Brain microvascular endothelial cell (primary cell): Measurements from ENCODE around the gene PMAIP1.

ENCODE experiments used
- DNase-seq: peaks from one replicate; pipeline ENCODE4 v3.0.0-alpha.2; 2020
- H3K27ac ChIP-seq: fragments of 250-450 bp; sonication (Bioruptor Pico); 2 replicates; pipeline ENCODE4 v1.5.1; 2020; ENCODE audit warnings: mild to moderate bottlenecking, moderate library complexity
- H3K27me3 ChIP-seq: fragments of 250-450 bp; sonication (Bioruptor Pico); replicated peaks from 2 replicates; pipeline ENCODE4 v1.5.1; 2020; ENCODE audit warnings: mild to moderate bottlenecking
- H3K36me3 ChIP-seq: fragments of 250-450 bp; sonication (Bioruptor Pico); replicated peaks from 2 replicates; pipeline ENCODE4 v1.5.1; 2020; ENCODE audit warnings: mild to moderate bottlenecking
- H3K4me3 ChIP-seq: 2 replicates; pipeline ENCODE4 v1.5.1; 2011; ENCODE audit warnings: low read depth, mild to moderate bottlenecking, control low read depth, low read length, moderate library complexity
- in situ Hi-C: cut with HindIII; loops from 2 replicates; pipeline ENCODE4 v1.10.0; 2017; ENCODE audit warnings: low sequenced_read_pairs, low pct_ligation_motif_present
- TF ChIP-seq, protein P1 (sequence below): IDR thresholded peaks from 2 replicates; pipeline ENCODE4 v1.5.1; 2011; ENCODE audit warnings: low read depth, mild to moderate bottlenecking, moderate library complexity, low read length, control low read depth, inconsistent platforms; ENCODE audit errors: missing control alignments

Gene PMAIP1

GRCh38 chr18:59897321-59897954, 2.4 kb upstream of the PMAIP1 start:
- Histone ChIP-seq H3K27ac (no peak overlapping the region), H3K4me3 (no peak overlapping the region), H3K36me3 (peaks cover under 1% of the 10 kb centered on the region), H3K27me3 (no peaks in the 10 kb centered on the region)
- TF ChIP-seq, protein P1, sequence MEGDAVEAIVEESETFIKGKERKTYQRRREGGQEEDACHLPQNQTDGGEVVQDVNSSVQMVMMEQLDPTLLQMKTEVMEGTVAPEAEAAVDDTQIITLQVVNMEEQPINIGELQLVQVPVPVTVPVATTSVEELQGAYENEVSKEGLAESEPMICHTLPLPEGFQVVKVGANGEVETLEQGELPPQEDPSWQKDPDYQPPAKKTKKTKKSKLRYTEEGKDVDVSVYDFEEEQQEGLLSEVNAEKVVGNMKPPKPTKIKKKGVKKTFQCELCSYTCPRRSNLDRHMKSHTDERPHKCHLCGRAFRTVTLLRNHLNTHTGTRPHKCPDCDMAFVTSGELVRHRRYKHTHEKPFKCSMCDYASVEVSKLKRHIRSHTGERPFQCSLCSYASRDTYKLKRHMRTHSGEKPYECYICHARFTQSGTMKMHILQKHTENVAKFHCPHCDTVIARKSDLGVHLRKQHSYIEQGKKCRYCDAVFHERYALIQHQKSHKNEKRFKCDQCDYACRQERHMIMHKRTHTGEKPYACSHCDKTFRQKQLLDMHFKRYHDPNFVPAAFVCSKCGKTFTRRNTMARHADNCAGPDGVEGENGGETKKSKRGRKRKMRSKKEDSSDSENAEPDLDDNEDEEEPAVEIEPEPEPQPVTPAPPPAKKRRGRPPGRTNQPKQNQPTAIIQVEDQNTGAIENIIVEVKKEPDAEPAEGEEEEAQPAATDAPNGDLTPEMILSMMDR = no peak
- in situ Hi-C loops = no loop called here
- DNase-seq = no peak

DNA sequence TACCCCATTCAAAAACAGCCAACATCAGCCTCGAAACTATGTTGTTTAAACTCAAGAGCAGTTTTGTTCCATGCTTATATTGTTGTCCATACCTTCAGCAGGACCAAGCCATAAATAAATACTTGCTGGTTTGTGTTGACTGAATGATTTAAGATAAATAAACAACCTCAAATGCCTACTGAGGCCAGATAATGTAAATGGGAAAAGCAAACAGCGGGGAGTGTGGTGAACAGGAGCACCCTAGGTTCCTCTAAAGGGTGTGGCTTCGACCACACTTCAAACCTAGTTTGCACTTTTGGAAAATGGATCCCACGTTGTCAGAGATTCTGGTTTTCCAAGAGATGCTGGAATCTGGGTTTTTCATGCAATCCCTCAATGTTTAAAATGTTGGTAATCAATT, 1.7 kb upstream of the PMAIP1 start:
- Histone ChIP-seq H3K4me3 (no peak overlapping the region), H3K36me3 (peaks cover 7% of the 10 kb centered on the region), H3K27ac (no peak overlapping the region), H3K27me3 (no peaks in the 10 kb centered on the region)
- no peak for DNase-seq
- TF ChIP-seq, protein P1 = no peak
- in situ Hi-C loops = no loop called here

DNA sequence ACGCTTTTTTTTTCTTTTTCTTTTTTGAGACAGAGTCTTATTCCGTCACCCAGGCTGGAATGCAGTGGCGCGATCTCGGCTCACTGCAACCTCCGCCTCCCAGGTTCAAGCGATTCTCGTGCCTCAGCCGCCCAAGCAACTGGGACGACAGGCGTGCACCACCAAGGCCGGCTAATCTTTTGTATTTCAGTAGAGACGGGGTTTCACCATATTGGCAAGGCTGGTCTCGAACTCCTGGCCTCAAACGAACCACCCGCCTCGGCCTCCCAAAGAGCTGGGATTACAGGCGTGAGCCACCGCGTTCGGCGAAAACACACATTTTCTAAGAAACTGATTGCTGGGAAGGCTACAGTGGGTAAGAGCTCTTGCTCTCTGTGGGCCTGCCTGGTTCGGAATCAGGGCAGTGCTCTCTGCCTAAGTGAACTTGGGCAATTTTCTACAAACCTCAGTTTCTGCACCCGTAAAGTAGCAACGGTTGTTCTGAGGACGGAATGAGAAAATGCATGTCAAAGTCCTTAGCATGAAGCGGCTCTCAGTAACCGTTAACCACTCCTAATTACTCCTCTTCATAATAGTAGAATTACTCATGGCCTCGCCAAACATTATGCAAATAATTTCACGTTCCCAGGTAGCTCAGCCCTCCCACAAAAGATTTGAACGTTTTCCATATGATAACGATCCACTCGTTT, 1.0 kb upstream of the PMAIP1 start:
- Histone ChIP-seq H3K27ac (peak overlapping the region; percentile 94), H3K27me3 (no peaks in the 10 kb centered on the region), H3K4me3 (peak overlapping the region; percentile 61), H3K36me3 (peaks cover 8% of the 10 kb centered on the region)
- TF ChIP-seq, protein P1 = no peak
- DNase-seq = no peak
- in situ Hi-C loops = no loop called here

GRCh38 chr18:59900222-59901128, 679 bp downstream of the PMAIP1 start:
- peak overlapping the region; percentile 86 for H3K4me3 ChIP-seq
- H3K27ac ChIP-seq = peak overlapping the region; percentile 94
- in situ Hi-C loops = no loop called here
- H3K27me3 ChIP-seq = no peaks in the 10 kb centered on the region
- TF ChIP-seq, protein P1 = no peak
- DNase-seq = peak; percentile 81
- peaks cover 8% of the 10 kb centered on the region for H3K36me3 ChIP-seq

DNA sequence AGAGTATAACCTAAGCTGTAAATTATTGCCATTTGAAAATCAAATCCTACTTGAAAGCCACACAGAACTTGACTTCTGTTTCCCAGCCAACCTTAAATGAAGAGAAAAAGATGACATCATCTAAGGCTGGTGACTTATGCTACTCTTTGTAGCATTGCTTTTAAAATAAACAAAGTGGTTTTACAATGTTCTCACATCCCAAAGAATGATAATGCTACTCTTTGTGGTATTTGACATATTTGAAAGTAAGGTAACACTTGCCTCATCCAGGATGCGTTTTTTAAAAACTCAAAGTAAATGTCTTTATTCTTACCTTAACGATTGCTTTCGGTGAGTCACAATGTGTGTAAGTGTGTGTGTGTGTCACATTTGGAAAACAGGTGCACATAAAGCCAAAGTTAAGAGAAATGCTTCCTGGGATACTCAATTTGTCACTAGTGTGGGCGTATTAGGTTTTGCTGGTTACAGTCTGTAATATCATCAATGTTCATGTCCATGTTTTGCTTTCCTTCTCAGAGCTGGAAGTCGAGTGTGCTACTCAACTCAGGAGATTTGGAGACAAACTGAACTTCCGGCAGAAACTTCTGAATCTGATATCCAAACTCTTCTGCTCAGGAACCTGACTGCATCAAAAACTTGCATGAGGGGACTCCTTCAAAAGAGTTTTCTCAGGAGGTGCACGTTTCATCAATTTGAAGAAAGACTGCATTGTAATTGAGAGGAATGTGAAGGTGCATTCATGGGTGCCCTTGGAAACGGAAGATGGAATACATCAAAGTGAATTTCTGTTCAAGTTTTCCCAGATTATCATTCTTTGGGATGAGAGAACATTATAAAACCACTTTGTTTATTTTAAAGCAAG, 2.6 kb downstream of the PMAIP1 start:
- TF ChIP-seq, protein P1 = no peak
- Histone ChIP-seq H3K4me3 (peak overlapping the region; percentile 18), H3K27me3 (no peaks in the 10 kb centered on the region), H3K27ac (peak overlapping the region; percentile 94), H3K36me3 (peaks cover 8% of the 10 kb centered on the region)
- in situ Hi-C loops = no loop called here
- no peak for DNase-seq
